Measurements from ENCODE around the gene NFIB.

The NFIB gene

DNA sequence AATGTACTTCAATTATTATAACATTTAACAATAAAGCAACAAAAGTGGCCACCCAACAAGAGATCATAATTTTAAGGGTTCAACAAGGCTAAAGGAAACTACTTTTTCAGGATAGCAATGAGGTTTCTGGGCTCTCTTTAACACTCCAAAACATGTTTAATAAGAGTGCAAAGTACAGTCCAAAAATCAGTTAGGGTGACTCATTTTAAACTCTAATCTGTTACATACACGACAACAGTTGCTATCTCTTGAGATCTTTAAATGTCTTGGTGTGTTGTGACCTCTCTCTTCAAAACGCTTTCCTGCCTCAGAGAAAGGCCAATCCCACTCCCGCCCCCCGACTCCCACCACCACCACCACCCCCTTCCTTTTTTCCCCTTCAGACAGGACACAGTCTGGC lies 11.5 kb downstream of the NFIB start:
- in situ Hi-C loops (cut with MboI; ENCODE audit: low sequenced_read_pairs, unreplicated experiment) = no loop called here
- TF ChIP-seq, protein P1, sequence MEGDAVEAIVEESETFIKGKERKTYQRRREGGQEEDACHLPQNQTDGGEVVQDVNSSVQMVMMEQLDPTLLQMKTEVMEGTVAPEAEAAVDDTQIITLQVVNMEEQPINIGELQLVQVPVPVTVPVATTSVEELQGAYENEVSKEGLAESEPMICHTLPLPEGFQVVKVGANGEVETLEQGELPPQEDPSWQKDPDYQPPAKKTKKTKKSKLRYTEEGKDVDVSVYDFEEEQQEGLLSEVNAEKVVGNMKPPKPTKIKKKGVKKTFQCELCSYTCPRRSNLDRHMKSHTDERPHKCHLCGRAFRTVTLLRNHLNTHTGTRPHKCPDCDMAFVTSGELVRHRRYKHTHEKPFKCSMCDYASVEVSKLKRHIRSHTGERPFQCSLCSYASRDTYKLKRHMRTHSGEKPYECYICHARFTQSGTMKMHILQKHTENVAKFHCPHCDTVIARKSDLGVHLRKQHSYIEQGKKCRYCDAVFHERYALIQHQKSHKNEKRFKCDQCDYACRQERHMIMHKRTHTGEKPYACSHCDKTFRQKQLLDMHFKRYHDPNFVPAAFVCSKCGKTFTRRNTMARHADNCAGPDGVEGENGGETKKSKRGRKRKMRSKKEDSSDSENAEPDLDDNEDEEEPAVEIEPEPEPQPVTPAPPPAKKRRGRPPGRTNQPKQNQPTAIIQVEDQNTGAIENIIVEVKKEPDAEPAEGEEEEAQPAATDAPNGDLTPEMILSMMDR (IDR thresholded peaks at IDR 0.05; ENCODE audit: borderline replicate concordance, control extremely low read depth, extremely low read depth, insufficient read depth, missing control alignments) = no peak
- DNase-seq (ENCODE audit: low spot score) = no peak

DNA sequence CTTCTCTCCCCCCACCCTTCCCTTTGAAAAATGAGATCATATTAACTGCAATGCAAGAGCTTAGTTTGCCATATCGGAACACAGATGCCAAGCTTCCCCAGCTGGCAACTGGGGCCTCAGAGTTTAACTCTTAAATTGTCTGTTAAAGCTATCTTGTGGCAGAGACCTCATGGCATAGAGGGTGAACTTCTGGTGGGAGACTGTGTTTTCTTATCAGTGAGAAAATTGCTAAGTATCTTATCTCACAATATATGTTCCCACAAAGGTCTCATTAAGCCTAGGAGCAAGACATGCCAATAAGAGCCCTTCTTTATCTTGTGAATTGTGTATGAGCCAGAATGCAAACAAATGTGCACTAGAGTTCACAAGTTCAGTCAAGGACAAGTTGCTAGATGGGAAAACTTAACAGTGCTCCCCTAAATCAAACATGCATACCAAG lies 12.3 kb downstream of the NFIB start:
- DNase-seq (ENCODE audit: low spot score) = no peak
- TF ChIP-seq, protein P1 (IDR thresholded peaks at IDR 0.05; ENCODE audit: borderline replicate concordance, control extremely low read depth, extremely low read depth, insufficient read depth, missing control alignments) = no peak
- in situ Hi-C loops (cut with MboI; ENCODE audit: low sequenced_read_pairs, unreplicated experiment) = no loop called here

DNA sequence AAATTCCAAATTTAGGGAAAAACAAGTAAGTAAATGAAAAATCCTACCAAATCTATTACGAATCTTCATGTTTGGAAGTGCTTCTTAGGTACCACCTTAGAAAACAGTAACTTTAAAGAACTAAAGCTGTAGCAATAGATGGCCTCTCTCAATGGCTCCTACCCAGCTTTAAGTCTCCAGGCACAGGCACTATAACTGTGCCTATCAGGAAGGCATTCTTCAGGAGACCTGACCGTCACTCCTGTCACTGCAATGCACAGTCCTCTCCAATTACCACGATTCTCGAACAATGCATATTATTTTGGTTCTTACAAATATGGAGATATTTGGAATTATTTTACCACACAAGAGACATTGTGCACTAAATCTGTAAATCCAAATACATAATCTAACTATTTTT lies 12.9 kb downstream of the NFIB start:
- DNase-seq (ENCODE audit: low spot score) = no peak
- TF ChIP-seq, protein P1 (IDR thresholded peaks at IDR 0.05; ENCODE audit: borderline replicate concordance, control extremely low read depth, extremely low read depth, insufficient read depth, missing control alignments) = no peak
- in situ Hi-C loops (cut with MboI; ENCODE audit: low sequenced_read_pairs, unreplicated experiment) = no loop called here

DNA sequence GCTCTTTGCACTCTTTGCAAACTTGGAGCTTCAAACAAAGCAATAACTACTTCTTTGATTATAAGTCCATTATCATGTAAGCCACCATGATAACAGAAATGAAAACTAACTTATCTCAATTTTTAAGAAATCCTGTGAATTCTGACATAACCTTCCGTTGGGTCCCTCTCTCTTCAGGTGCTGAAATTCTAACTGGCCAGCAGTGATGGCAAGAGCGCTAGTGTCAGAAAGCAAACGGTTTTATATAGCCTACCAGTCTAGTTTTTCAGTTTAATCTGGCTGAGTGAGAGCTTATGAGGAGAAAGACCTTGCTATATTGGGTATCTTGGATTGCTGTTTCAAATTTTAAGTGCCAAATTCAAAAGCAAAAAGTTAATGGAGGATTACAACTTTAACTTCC lies 13.4 kb downstream of the NFIB start:
- TF ChIP-seq, protein P1 (IDR thresholded peaks at IDR 0.05; ENCODE audit: borderline replicate concordance, control extremely low read depth, extremely low read depth, insufficient read depth, missing control alignments) = no peak
- in situ Hi-C loops (cut with MboI; ENCODE audit: low sequenced_read_pairs, unreplicated experiment) = no loop called here
- no peak for DNase-seq (ENCODE audit: low spot score)

DNA sequence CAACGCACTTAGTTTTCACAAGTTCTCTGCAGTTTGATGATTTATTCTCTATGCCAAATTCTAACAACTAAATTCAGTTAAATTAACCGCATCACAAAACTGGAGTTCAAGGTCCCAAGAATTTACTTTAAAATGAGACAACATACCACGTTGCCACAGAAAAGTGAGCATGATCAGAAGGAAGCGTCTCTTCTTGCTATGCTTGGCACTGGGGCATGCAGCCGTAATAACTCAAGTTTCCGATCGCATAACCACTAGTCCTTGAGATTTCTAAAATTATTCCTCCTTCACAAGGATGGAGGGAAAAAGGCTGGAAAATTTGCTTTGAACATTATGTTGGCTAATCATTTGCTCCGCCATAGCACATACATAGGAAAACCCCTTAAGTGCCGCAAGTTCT lies 13.9 kb downstream of the NFIB start:
- TF ChIP-seq, protein P1 (IDR thresholded peaks at IDR 0.05; ENCODE audit: borderline replicate concordance, control extremely low read depth, extremely low read depth, insufficient read depth, missing control alignments) = no peak
- DNase-seq (ENCODE audit: low spot score) = no peak
- in situ Hi-C loops (cut with MboI; ENCODE audit: low sequenced_read_pairs, unreplicated experiment) = no loop called here

DNA sequence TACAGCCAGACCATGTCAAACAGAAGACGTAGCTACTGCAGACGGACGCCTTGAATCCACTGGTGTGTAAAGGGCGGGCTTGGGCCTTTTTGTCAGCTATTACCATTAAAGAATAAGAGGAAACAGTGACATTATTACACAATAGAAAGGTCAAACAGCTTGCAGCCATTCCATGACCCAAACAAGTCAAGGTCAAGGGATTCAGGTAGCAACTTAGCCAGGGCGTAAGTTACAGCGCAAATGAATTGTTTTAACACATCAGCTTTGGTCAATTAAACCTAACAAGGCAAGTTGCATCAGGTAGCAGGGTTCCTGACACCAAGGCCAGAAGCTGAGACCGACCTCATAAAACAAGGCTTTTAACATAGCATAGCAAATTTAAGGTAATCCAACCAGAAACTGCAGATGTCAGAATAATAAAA lies 15.3 kb downstream of the NFIB start:
- DNase-seq (ENCODE audit: low spot score) = no peak
- TF ChIP-seq, protein P1 (IDR thresholded peaks at IDR 0.05; ENCODE audit: borderline replicate concordance, control extremely low read depth, extremely low read depth, insufficient read depth, missing control alignments) = no peak
- in situ Hi-C loops (cut with MboI; ENCODE audit: low sequenced_read_pairs, unreplicated experiment) = no loop called here
